ENCODE measurements around the gene RAD21L1.

DNA sequence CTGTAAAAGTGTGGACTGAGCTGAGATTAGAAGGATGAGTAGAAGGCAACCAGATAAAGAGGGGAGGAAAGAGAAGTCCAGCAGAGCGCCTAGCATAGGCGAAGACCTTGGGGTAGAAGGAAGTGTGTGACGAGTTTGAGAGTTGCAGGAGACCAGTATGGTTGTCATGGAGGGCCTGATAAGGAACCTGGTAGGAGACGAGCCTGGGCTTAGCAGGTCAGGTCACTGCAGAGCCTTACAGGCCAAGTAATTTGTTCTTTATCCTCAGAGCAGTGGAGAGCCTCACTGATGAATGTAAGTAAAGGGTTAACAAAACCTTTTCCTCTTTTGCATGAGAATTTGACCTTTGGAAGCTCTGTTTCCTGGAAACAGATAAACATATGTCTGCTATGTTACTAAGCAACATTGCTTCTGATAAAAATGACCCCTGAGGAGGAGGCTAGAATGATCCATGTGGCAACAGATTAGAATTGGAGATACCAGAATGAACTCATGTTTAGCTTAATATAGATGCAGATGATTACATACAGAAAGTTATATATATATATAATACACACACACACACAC is 38.2 kb upstream of the RAD21L1 start:
- TF ChIP-seq EZH2 (IDR thresholded peaks at IDR 0.05), result no peak
- TF ChIP-seq, protein P1, sequence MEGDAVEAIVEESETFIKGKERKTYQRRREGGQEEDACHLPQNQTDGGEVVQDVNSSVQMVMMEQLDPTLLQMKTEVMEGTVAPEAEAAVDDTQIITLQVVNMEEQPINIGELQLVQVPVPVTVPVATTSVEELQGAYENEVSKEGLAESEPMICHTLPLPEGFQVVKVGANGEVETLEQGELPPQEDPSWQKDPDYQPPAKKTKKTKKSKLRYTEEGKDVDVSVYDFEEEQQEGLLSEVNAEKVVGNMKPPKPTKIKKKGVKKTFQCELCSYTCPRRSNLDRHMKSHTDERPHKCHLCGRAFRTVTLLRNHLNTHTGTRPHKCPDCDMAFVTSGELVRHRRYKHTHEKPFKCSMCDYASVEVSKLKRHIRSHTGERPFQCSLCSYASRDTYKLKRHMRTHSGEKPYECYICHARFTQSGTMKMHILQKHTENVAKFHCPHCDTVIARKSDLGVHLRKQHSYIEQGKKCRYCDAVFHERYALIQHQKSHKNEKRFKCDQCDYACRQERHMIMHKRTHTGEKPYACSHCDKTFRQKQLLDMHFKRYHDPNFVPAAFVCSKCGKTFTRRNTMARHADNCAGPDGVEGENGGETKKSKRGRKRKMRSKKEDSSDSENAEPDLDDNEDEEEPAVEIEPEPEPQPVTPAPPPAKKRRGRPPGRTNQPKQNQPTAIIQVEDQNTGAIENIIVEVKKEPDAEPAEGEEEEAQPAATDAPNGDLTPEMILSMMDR (IDR thresholded peaks at IDR 0.05), result no peak
